Astrocyte (in vitro differentiated cells and primary cell): ENCODE results near the gene SMIM3. TPM values are rescaled to one million over a fixed set of nuclear protein-coding genes. Genes with fewer than 3 reads are reported as not detected.

Experiments used
- DNase-seq: peaks from one replicate; pipeline ENCODE4 v3.0.0-alpha.2; 2010; ENCODE audit warnings: low read depth
- FAIRE-seq: peaks from 2 replicates; lab custom pipeline; 2011; peaks lifted over from hg19 to GRCh38; lab: Jason Lieb, UNC
- H2AFZ ChIP-seq: 2 replicates; pipeline ENCODE4 v1.6.0; 2012; ENCODE audit warnings: low read depth, low read length, inconsistent platforms
- H3K27ac ChIP-seq: 2 replicates; pipeline ENCODE4 v1.5.1; 2011; ENCODE audit warnings: low read depth, low read length, inconsistent platforms
- H3K27me3 ChIP-seq: 2 replicates; pipeline ENCODE4 v1.6.0; 2011; ENCODE audit warnings: low read length, inconsistent platforms; ENCODE audit not compliant: insufficient read depth
- H3K36me3 ChIP-seq: 2 replicates; pipeline ENCODE4 v1.5.1; 2011; ENCODE audit warnings: low read length, inconsistent platforms; ENCODE audit not compliant: insufficient read depth
- H3K4me1 ChIP-seq: 2 replicates; pipeline ENCODE4 v1.5.1; 2011; ENCODE audit warnings: low read length, inconsistent platforms; ENCODE audit not compliant: insufficient read depth
- H3K4me2 ChIP-seq: 2 replicates; pipeline ENCODE4 v1.6.0; 2012; ENCODE audit warnings: low read length, inconsistent platforms
- H3K4me3 ChIP-seq: 2 replicates; pipeline ENCODE4 v1.5.1; 2011; ENCODE audit warnings: low read depth, mild to moderate bottlenecking, low read length, inconsistent platforms; ENCODE audit not compliant: insufficient read depth
- H3K79me2 ChIP-seq: 2 replicates; pipeline ENCODE4 v1.6.0; 2012; ENCODE audit warnings: mild to moderate bottlenecking, low read length, inconsistent platforms; ENCODE audit not compliant: insufficient read depth
- H3K9ac ChIP-seq: 2 replicates; pipeline ENCODE4 v1.6.0; 2012; ENCODE audit warnings: mild to moderate bottlenecking, low read length, inconsistent platforms
- H3K9me3 ChIP-seq: 2 replicates; pipeline ENCODE4 v1.5.1; 2012; ENCODE audit warnings: low read depth, mild to moderate bottlenecking, low read length, inconsistent platforms; ENCODE audit not compliant: insufficient read depth
- H4K20me1 ChIP-seq: 2 replicates; pipeline ENCODE4 v1.6.0; 2012; ENCODE audit warnings: low read length, inconsistent platforms; ENCODE audit not compliant: insufficient read depth
- H3K27ac Mint-ChIP-seq: one replicate; pipeline ENCODE4 v1.8.0; 2021; ENCODE audit warnings: mild to moderate bottlenecking, mixed read lengths; ENCODE audit not compliant: unreplicated experiment
- H3K27me3 Mint-ChIP-seq: one replicate; pipeline ENCODE4 v1.8.0; 2021; ENCODE audit warnings: low read depth, mixed read lengths; ENCODE audit not compliant: unreplicated experiment
- H3K36me3 Mint-ChIP-seq: one replicate; pipeline ENCODE4 v1.8.0; 2021; ENCODE audit warnings: low read depth, mixed read lengths; ENCODE audit not compliant: unreplicated experiment
- H3K4me1 Mint-ChIP-seq: one replicate; pipeline ENCODE4 v1.8.0; 2021; ENCODE audit warnings: low read depth, mixed read lengths; ENCODE audit not compliant: unreplicated experiment
- H3K4me3 Mint-ChIP-seq: one replicate; pipeline ENCODE4 v1.8.0; 2021; ENCODE audit warnings: mild to moderate bottlenecking, moderate library complexity, mixed read lengths; ENCODE audit not compliant: unreplicated experiment
- H3K9me3 Mint-ChIP-seq: one replicate; pipeline ENCODE4 v1.8.0; 2021; ENCODE audit warnings: mild to moderate bottlenecking, mixed read lengths; ENCODE audit not compliant: unreplicated experiment
- CTCF ChIP-seq: IDR thresholded peaks from 2 replicates; pipeline ENCODE4 v1.5.1; 2011; ENCODE audit warnings: low read depth, mild to moderate bottlenecking, inconsistent platforms, low read length, moderate library complexity; ENCODE audit not compliant: insufficient read depth
- EZH2 ChIP-seq: IDR thresholded peaks from 2 replicates; pipeline ENCODE4 v1.6.1; 2012; ENCODE audit warnings: mild to moderate bottlenecking, low read length, inconsistent platforms; ENCODE audit not compliant: insufficient read depth
- total RNA-seq: library from RNA; stranded (reverse); gene quantifications from 2 replicates; pipeline ENCODE4 v1.2.1, GENCODE V29; 2021

Gene SMIM3
- total RNA-seq, 1 donor from 2014 or later: 16.7 TPM

DNA sequence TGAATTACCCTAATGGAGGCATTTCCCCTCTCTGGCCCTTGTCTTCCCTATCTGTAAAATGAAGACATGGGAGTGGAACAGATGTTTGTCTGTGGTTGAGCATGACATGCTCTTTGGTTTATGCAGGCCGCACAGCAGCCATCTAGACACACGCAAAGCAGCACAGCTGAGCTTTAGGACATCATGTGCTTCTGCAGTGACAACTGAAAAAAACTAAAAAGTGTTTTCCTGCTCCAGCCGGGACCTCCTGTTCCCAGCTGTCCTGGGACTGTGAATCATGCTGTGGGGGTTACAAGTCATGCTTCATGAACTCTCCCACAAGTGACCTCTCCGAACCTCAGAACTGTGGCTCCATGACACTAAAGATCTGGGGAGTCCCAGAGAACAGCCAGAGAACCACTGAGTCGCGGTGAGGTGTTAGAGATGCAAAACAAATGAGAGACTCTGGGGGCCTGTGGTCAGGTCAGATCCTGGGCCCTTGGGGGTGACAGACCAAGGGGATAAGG lies 1.7 kb downstream of the SMIM3 start:
- peak overlapping the region; percentile 98 for H3K4me2 ChIP-seq
- peak overlapping the region; percentile 35 for H3K4me3 ChIP-seq
- DNase-seq (peak; percentile 61), FAIRE-seq (no peak)
- H3K36me3 ChIP-seq: no peaks in the 10 kb centered on the region
- peaks cover 61% of the 10 kb centered on the region for H3K4me1 ChIP-seq
- peaks cover 3% of the 10 kb centered on the region for H3K36me3 Mint-ChIP-seq
- H2AFZ ChIP-seq: no peak overlapping the region
- no peaks in the 10 kb centered on the region for H3K27me3 Mint-ChIP-seq
- no peaks in the 10 kb centered on the region for H3K9me3 Mint-ChIP-seq
- peak overlapping the region; percentile 48 for H3K9ac ChIP-seq
- H3K27ac ChIP-seq: peak overlapping the region; percentile 7
- H3K79me2 ChIP-seq: peaks cover 49% of the 10 kb centered on the region
- no peak overlapping the region for H3K27ac Mint-ChIP-seq
- H3K4me1 Mint-ChIP-seq: peaks cover 34% of the 10 kb centered on the region
- no peaks in the 10 kb centered on the region for H3K27me3 ChIP-seq
- H4K20me1 ChIP-seq: peaks cover 10% of the 10 kb centered on the region
- TF ChIP-seq EZH2 (no peak), CTCF (no peak)
- peak overlapping the region; percentile 93 for H3K4me3 Mint-ChIP-seq
- no peaks in the 10 kb centered on the region for H3K9me3 ChIP-seq

- Histone ChIP-seq H3K27me3 (no peaks in the 10 kb centered on the region), H3K79me2 (peaks cover 54% of the 10 kb centered on the region), H4K20me1 (peaks cover 10% of the 10 kb centered on the region), H3K4me2 (peak overlapping the region; percentile 98), H3K9ac (peak overlapping the region; percentile 51), H2AFZ (no peak overlapping the region), H3K36me3 (no peaks in the 10 kb centered on the region), H3K9me3 (no peaks in the 10 kb centered on the region), H3K4me1 (peaks cover 61% of the 10 kb centered on the region), H3K27ac (peak overlapping the region; percentile 41), H3K4me3 (no peak overlapping the region)
- Mint-ChIP-seq H3K9me3 (no peaks in the 10 kb centered on the region), H3K27ac (no peak overlapping the region), H3K27me3 (no peaks in the 10 kb centered on the region), H3K4me3 (no peak overlapping the region), H3K4me1 (peaks cover 34% of the 10 kb centered on the region), H3K36me3 (peaks cover 5% of the 10 kb centered on the region)
- FAIRE-seq (no peak), DNase-seq (peak; percentile 82)
- TF ChIP-seq CTCF (no peak), EZH2 (no peak)
Measured at GRCh38 chr5:150780816-150781221, 2.3 kb downstream of the SMIM3 start.
